KOPT-K1 (cell line): ENCODE measurements around the gene SERPINA4.

Experiments
- H3K27ac ChIP-seq: fragments of 200-600 bp; sonication (generic); 2 replicates; pipeline ENCODE4 v1.5.1; 2016; ENCODE audit warnings: antibody characterized with exemption, mild to moderate bottlenecking, low read depth, low read length; ENCODE audit not compliant: poor library complexity, severe bottlenecking
- H3K36me3 ChIP-seq: fragments of 200-600 bp; sonication (generic); 2 replicates; pipeline ENCODE4 v1.5.1; 2017; ENCODE audit warnings: antibody characterized with exemption, mild to moderate bottlenecking, low read length, moderate library complexity; ENCODE audit not compliant: insufficient read depth
- H3K9me3 ChIP-seq: fragments of 200-600 bp; sonication (generic); 2 replicates; pipeline ENCODE4 v1.5.1; 2017; ENCODE audit warnings: antibody characterized with exemption, low read length, mild to moderate bottlenecking; ENCODE audit not compliant: insufficient read depth, poor library complexity, severe bottlenecking

SERPINA4 gene

DNA sequence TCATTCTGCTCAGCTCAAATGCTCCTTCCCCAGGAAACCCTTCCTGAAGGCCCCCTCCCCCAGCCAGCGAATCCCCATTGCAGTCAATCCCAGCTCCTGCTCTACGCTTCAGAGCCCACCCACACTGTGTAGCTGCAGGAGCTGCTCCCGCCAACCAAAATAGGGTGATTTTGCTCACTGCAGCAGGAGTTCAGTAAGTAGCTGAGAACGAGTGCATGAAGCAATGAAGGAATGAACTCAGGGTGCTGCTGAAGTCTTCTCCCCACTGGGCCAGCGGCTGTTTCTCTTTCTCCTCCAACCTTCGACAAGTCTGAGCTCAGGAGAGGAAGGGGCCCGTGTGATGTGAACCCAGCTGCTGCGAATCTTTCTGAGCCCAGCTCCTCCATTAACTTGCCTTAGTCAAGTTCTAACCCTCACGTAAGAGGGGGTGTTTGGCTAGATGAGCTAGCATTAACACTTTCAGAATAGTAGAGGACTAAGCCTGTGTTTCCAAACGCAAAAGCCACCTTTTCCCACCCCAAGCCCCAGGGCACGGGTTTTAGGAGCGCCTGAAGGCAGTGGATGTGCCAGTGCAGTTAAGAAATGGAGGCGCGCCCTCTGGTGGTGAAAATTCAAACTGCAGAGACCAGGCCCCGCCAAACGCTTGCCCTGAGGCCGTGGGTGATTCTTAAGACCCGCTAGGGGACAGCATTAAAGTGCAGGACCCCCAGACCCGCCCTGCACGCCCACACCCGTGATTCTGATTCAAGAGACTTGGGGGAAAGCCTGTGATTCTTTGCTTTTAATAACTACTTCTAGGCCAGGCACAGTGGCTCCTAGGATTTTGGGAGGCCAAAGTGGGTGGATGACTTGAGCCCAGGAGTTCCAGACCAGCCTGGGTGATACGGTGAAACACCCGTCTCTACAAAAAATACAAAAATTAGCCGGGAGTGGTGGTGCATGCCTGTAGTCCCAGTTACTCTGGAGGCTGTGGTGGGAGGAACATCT lies 11.9 kb upstream of the SERPINA4 start:
- Histone ChIP-seq H3K9me3 (no peaks in the 10 kb centered on the region), H3K27ac (no peak overlapping the region)

GRCh38 chr14:94550041-94550440 lies 11.2 kb upstream of the SERPINA4 start:
- H3K27ac ChIP-seq = no peak overlapping the region
- H3K9me3 ChIP-seq = peaks cover 3% of the 10 kb centered on the region
- H3K36me3 ChIP-seq = no peaks in the 10 kb centered on the region

More for the DNA sequence above, 11.9 kb upstream of the SERPINA4 start:
- no peaks in the 10 kb centered on the region for H3K36me3 ChIP-seq

GRCh38 chr14:94555991-94556390 lies 5.3 kb upstream of the SERPINA4 start:
- Histone ChIP-seq H3K9me3 (peaks cover 4% of the 10 kb centered on the region), H3K27ac (no peak overlapping the region), H3K36me3 (no peaks in the 10 kb centered on the region)

- Histone ChIP-seq H3K27ac (no peak overlapping the region), H3K36me3 (no peaks in the 10 kb centered on the region), H3K9me3 (peaks cover 4% of the 10 kb centered on the region)
These were observed 3.9 kb upstream of the SERPINA4 start for GRCh38 chr14:94557327-94557726.

DNA sequence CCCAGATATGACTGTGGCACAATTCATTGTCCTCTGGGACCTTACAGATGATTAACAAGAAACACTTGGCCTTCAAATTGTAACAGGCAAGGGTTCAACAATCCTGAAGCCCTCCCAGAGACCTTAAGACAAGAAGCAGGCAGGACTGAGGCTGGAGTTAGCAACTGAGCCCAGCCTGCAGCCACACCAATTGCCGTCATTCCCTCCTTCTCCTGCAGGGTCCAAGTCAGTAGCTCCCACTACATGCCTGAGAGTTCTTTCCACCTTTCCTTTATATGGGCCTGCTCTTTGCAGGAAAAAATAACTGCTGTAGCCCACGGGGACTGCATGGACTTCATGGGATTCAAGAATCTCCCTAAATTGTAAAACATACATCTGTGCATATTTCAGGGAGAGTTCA lies 2.4 kb upstream of the SERPINA4 start:
- no peak overlapping the region for H3K27ac ChIP-seq
- H3K9me3 ChIP-seq = peaks cover 4% of the 10 kb centered on the region
- no peaks in the 10 kb centered on the region for H3K36me3 ChIP-seq

DNA sequence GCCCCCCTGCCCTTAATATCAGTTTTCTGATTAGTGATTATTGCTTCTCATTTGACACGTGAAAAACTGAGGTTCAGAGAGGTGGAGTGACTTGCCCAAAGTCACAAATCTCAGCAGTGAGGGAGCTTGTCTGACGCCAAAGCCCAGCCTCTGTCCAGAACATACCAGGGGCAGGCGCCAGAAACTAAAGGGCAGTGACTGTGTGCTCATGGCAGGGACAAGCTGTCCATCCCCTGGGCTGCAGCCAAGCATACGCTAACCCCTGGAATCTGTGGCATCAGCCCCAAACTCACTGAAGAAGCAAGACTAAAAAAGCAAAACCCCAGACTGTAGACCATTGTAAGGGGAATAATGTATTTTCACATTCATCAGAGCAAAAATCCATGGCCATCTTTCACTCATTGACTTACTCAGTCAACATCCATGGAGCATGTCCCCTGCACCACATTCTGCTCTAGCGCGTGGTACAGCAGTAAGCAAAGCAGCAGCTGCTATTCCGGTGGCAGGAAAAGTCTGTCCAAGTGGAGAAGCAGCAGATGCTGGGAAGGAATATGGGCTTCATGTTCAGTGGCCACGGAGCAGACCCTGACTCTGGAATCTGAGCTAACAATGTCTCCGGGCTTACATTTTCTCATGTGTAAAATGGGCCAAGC lies 1.5 kb upstream of the SERPINA4 start:
- no peak overlapping the region for H3K27ac ChIP-seq
- H3K9me3 ChIP-seq = peaks cover 4% of the 10 kb centered on the region
- H3K36me3 ChIP-seq = no peaks in the 10 kb centered on the region

- H3K9me3 ChIP-seq = no peaks in the 10 kb centered on the region
- H3K27ac ChIP-seq = no peak overlapping the region
- no peaks in the 10 kb centered on the region for H3K36me3 ChIP-seq
These were observed 964 bp upstream of the SERPINA4 start for GRCh38 chr14:94560291-94560665.

GRCh38 chr14:94561656-94562010 lies 391 bp downstream of the SERPINA4 start:
- Histone ChIP-seq H3K36me3 (no peaks in the 10 kb centered on the region), H3K9me3 (no peaks in the 10 kb centered on the region), H3K27ac (no peak overlapping the region)

DNA sequence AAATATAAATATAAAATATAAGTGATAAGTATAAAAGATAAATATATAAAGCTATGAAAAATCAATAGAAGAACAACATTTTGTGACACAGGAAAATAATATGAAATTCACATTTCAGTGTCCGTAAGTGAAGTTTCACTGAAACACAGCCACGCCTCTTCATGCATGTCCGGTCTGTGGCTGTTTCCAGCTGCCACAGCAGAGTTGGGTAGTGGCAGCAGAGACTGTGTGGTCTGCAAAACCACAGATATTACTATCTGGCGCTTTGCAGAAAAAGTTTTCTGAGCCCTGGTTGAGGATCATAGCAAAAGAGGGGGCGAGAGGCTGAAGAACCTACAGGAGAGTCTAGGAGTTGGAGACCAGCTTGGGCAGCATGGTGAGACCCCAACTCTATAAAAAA lies 780 bp downstream of the SERPINA4 start:
- Histone ChIP-seq H3K27ac (no peak overlapping the region), H3K9me3 (no peaks in the 10 kb centered on the region), H3K36me3 (no peaks in the 10 kb centered on the region)

GRCh38 chr14:94562941-94563883 lies 2.0 kb downstream of the SERPINA4 start:
- Histone ChIP-seq H3K9me3 (no peaks in the 10 kb centered on the region), H3K36me3 (no peaks in the 10 kb centered on the region), H3K27ac (no peak overlapping the region)

DNA sequence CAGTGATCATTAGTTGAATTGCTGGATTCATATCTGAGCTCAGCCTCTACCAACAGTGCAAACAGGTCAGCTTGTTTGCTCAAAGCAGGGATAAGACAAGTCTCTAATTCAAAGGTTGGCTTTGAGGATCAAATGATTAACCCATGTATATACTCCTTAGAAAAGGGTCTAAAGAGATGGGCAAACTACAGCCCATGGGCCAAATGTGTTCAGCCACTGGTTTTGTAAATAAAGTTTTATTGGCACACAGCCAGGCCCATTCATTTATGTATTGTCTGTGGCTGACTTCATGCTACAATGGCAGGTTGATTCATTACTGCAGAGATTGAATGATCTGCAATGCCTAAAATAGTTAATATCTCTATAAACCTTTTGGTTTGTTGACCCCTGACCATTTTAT lies 3.1 kb downstream of the SERPINA4 start:
- H3K9me3 ChIP-seq = no peaks in the 10 kb centered on the region
- H3K27ac ChIP-seq = no peak overlapping the region
- H3K36me3 ChIP-seq = no peaks in the 10 kb centered on the region

GRCh38 chr14:94568186-94568585 lies 6.9 kb downstream of the SERPINA4 start:
- Histone ChIP-seq H3K27ac (no peak overlapping the region), H3K9me3 (no peaks in the 10 kb centered on the region), H3K36me3 (no peaks in the 10 kb centered on the region)

DNA sequence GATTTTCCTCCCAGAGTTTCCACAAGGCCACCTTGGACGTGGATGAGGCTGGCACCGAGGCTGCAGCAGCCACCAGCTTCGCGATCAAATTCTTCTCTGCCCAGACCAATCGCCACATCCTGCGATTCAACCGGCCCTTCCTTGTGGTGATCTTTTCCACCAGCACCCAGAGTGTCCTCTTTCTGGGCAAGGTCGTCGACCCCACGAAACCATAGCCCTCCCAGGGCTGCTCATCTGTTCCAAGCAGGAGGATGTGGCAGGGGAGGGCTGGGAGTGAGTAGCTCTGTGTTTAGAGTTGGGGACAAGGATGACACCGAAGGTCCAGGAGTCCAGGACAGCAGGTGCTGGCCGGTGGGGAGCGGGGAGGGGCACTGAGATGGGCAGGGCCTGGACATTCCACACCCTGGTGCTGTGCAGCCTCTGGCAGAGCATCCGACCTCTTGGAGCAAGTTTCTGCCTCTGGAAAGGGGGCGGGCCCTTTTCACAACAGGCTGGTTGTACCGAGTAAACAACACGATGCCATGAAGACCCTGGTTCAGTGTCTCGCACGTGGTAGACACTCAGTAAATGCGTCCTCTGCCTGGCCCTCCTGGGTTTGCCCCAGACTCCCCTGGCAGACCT lies 8.2 kb downstream of the SERPINA4 start:
- H3K27ac ChIP-seq = no peak overlapping the region
- H3K36me3 ChIP-seq = no peaks in the 10 kb centered on the region
- H3K9me3 ChIP-seq = no peaks in the 10 kb centered on the region

GRCh38 chr14:94570002-94570400 lies 8.8 kb downstream of the SERPINA4 start:
- H3K9me3 ChIP-seq = no peaks in the 10 kb centered on the region
- no peak overlapping the region for H3K27ac ChIP-seq
- no peaks in the 10 kb centered on the region for H3K36me3 ChIP-seq
